Central memory CD4-positive, alpha-beta T cell (primary cell): ENCODE data around the gene DRD2.

Source experiments
- DNase-seq: peaks from one replicate; pipeline ENCODE4 v3.0.0; 2022

Gene DRD2

GRCh38 chr11:113481672-113482071 lies 6.5 kb upstream of the DRD2 start:
- no peak for DNase-seq

- no peak for DNase-seq
These were observed 6.0 kb upstream of the DRD2 start for GRCh38 chr11:113481226-113481625.

DNA sequence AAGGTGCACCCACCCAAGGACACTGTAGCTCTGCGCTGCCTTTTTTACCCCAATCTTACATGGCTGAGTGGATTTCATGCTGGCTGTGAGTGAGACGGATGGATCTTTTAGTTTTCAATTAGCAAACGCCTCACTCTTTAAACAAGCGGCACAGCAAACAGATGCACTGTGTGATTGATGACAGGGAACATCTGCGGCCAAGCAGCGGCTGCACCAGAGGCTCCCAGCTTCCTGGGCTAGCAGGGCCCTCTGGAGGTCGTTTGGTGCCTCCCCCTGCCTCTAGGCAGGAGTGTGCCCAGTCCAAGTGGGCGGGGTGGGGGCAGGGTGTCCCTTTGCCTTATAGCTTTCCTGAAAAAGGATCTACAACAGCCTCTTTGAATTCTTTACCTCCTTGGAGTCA lies 2.1 kb upstream of the DRD2 start:
- no peak for DNase-seq

DNA sequence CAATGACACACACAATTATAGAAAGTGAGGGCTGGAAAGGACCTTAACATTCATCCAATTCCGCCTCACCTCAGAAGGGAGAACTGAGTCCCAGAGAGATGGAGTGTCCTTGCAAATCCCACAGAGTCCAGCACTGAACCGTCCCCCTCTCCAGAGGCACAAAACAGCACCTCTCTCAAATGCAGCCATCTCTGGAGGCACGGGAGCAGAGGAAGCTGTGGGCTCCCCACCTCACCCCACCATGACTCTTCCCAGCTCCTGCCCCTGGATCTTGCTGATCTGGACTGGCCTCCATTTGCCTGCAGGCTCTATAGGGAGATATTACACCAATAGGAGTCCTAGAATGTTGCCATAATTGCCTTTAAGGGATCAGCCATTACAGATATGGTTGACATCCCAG lies 1.4 kb upstream of the DRD2 start:
- DNase-seq: no peak

DNA sequence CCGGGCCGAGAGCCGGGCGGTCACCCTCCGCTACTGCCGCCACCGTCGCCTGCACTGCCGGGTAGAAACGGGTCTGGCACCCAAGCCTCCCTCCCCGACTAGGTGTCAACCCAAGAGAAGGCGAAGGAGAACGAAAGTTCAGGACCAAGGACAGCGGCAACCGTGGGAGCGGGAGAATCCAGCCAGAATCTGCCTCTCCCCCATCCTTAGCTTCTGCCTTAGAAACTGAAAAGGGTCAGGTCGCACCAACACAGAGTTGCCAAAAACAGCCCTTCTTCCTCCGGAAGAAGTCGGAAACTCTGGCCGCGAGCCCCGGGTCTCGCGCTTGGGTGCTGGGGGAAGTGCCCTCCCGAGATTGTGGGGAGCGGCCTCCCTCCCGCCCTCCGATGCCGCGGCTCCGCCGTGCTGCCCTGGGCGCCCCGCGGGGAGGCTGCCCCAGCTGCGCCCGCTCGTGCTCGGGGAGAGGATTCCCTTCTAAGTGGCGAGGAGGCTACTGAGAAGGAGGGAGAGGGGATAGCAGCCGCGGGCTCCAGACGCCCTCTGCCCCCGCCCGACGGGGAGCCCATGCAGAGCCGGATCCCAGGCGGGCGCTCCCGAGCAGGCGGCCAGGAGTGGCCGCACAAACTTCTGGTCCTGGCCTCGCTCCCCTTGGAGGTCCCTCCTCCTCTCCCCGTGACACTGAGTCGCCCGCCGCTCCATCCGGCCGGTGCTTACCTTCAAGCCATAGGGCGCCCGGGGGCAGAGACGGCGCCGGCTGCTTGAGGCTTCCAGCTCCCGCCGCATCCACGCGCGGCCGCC lies 637 bp downstream of the DRD2 start:
- peak; percentile 15 for DNase-seq

- DNase-seq: no peak
These were observed 1.2 kb downstream of the DRD2 start for GRCh38 chr11:113473983-113474361.

DNA sequence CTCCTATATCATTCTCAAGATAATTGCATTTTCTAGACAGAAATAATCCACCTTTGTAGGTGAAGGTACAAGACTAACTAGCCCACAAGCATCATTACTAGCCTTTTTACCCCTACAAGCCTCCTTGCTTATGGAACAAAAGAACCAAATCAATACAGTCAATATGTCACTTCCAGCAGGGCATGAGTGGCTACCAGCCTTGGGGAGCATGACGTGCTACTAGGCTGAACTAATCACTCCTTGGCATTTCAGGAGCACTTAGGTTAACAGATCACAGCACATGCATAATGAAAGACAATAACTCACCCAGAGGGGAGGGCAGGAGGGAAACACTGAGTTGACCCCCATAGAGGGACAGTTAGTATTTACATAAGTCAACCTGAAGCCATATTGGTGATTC lies 2.7 kb downstream of the DRD2 start:
- DNase-seq: no peak

DNA sequence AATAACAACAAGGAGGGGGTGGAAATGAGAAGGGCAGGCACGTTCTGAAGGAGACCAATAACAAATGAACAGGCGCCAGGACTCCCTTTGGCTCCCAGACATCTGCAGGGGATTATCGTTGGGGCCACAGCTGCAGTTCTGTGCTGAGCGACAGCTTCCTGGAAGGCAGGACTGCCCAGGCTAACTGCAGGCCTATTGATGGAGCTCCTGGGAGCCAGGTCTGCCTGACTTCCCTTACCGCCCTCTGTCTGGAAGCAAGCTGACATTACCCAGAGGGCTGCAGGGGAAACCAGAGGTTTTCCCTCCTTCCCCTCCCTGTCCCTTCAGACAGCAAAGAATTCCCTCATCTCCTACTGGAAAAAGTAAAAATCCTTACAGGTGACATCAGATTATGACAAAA lies 5.0 kb downstream of the DRD2 start:
- DNase-seq: no peak

DNA sequence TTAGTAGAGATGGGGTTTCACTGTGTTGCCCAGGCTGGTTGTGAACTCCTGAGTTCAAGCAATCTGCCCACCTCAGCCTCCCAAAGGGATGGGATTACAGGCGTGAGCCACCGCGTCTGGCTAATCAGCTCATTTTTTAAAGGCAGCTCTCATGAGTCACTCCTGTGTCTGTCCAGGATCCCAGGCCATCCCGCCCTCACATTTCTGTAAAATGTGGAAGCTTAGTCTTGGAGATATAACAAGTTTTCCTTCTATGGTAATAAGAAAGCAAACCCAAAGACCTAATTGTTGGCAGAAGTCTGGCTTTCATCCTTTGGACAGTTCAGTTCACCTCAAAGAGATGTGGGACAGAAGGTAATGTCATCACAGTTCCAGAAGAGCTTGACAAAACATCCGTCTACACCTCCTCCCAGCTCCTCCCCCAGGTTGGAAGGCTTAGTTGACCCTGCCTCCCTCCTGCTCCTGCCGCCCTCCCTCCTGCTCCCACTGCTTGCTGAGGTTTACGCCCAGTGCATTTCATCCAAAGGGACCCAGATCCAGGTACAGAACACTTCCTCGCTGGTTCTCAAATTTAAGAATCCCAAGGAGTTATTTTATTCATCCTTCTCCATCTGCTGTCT lies 6.4 kb downstream of the DRD2 start:
- DNase-seq: no peak

DNA sequence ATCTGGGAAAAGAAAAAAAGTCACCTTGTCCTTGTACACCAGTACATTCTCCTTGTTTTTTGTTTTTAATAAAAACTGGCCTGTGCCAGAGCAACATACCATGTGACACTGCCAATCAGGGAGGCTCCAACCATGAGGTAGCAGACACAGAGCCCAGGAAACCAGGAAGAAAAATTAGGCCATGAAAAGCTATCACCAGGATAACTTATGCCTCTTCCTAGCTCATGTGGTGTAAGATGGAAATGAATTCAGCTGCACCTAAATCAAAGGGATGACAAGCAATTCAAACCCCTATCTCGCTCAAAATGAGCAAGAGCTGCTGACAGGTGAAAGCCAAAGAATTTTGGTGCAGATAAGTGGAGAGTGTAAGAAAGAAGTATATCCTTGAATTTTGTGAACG lies 7.7 kb downstream of the DRD2 start:
- no peak for DNase-seq

DNA sequence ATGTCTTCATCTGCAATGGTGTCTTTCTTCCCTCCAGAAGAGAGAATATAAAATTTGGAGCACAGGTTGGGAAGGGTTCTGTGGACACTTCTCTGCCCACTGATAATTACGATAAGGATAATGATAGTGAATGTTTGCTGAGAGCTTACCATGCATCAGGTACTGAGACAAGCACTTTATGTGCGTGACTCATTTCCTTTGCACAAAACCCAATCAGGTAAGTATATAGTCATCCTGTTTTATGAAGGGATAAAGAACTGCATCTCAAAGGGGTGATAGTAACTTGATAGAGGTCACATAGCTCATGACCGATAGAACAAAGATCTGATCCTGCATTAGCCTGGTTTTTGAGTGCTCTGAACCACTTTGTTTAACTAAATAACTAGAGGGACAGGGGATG lies 9.4 kb downstream of the DRD2 start:
- no peak for DNase-seq

- no peak for DNase-seq
These were observed 10.8 kb downstream of the DRD2 start for GRCh38 chr11:113464416-113464815.

GRCh38 chr11:113462830-113463229 lies 12.4 kb downstream of the DRD2 start:
- no peak for DNase-seq

DNA sequence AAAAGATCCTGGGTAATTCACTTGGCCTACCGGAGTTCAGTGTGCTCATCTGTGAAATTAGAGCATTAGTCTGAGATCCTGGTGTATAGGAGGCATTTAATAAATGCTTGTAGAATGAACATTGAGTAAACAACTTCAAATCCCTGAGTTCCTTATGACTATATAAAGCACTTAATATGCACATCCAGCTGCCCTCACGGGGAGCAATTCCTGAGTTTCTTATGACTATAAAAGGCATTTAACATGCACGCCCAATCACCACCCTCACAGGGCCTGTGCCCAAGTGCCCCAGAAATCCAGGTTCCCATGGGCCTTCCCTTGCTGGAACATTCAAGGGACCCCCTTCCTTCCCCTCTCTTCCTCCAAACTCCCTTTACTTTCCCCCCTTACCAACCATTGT lies 13.6 kb downstream of the DRD2 start:
- DNase-seq: no peak

DNA sequence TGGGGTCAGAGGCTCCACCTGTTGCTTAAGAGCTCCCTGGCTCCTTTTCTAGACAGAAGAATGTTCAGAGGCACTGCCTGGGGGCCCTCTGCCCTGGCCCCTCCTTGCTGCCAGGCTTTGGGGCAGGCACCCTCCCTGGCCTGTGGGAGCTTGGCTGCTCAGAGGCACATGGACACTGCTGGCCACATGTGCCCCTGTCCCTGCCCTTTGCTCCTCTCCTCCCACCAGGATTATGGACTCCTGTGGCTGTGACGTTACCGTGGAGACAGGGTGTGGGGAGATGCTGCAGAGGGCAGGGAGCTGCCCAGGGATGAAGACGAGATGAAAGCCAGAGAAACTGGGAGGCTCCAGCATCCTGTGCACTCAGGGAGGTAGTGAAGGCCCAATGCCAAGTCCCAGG lies 14.7 kb downstream of the DRD2 start:
- DNase-seq: no peak

- no peak for DNase-seq
These were observed 17.0 kb downstream of the DRD2 start for GRCh38 chr11:113458189-113458588.

GRCh38 chr11:113457784-113458183 lies 17.4 kb downstream of the DRD2 start:
- no peak for DNase-seq

GRCh38 chr11:113454455-113454854 lies 20.7 kb downstream of the DRD2 start:
- DNase-seq: no peak

GRCh38 chr11:113449743-113450142 lies 25.5 kb downstream of the DRD2 start:
- DNase-seq: no peak

GRCh38 chr11:113448316-113448677 lies 26.9 kb downstream of the DRD2 start:
- no peak for DNase-seq

- no peak for DNase-seq
These were observed 27.4 kb downstream of the DRD2 start for GRCh38 chr11:113447621-113448315.

- DNase-seq: no peak
These were observed 28.3 kb downstream of the DRD2 start for GRCh38 chr11:113446938-113447337.

GRCh38 chr11:113446112-113446511 lies 29.1 kb downstream of the DRD2 start:
- no peak for DNase-seq

DNA sequence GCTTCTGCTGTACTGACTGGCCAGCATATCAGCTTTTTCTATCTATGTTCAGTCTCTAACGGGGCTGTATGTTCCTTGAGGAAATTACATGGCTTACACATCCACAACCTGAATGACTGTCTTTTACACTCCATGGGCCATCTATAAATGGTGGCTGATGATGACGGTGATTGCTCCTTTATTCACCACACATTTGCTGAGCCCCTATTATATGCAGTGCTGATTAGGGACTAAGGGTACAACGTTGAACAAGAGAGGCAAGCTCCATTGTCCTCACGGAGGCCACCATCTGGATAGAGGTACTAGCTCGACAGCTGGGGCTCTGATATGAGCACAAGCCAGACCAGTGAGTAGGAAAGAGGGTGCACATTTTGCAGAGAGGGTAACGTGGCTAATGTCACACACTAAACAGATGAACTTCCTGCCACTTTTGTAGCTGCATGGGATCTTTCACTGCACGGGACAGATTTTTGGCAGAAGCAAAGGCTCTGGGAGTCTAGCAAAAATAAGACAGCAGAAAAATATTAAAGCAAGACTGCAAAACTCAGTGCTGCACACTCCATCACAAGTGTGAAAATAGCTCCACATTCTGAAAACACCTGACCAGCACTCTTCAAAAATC lies 30.6 kb downstream of the DRD2 start:
- no peak for DNase-seq
